Spleen (tissue), 11 donors: ENCODE data around the gene ZFYVE27. TPM values are rescaled to one million over a fixed set of nuclear protein-coding genes. Genes with fewer than 3 reads are reported as not detected.

Experiments used
- DNase-seq: peaks from one replicate; pipeline ENCODE4 v3.0.0-alpha.2; 2020
- H3K27ac ChIP-seq, 8 donors: fragments of 200-600 bp; sonication (generic) in 7 of 8; 1 replicate in 4 of 8; 2 replicates in 4 of 8; pipeline versions ENCODE4 v1.5.0 to v1.8.0; 2016 to 2021; ENCODE audit warnings: inconsistent platforms in 4 of 8, mild to moderate bottlenecking in 4 of 8, moderate library complexity in 1 of 8
- H3K27me3 ChIP-seq, 7 donors: fragments of 200-600 bp; sonication (generic) in 6 of 7; replicated peaks in 1 of 7; 1 replicate in 4 of 7; 2 replicates in 3 of 7; pipeline versions ENCODE4 v1.5.0 to v1.8.0; 2016 to 2021; ENCODE audit warnings: inconsistent platforms in 3 of 7, mild to moderate bottlenecking in 1 of 7
- H3K36me3 ChIP-seq, 6 donors: fragments of 200-600 bp; sonication (generic) in 5 of 6; 1 replicate in 4 of 6; 2 replicates in 2 of 6; pipeline versions ENCODE4 v1.5.0 to v1.8.0; 2016 to 2021; ENCODE audit warnings: inconsistent platforms in 2 of 6
- H3K4me1 ChIP-seq, 6 donors: fragments of 200-600 bp; sonication (generic) in 5 of 6; 1 replicate in 3 of 6; 2 replicates in 3 of 6; pipeline versions ENCODE4 v1.5.0 to v1.8.0; 2016 to 2021; ENCODE audit warnings: inconsistent platforms in 3 of 6
- H3K4me3 ChIP-seq, 8 donors: fragments of 200-600 bp; sonication (generic) in 7 of 8; 1 replicate in 4 of 8; 2 replicates in 4 of 8; pipeline versions ENCODE4 v1.5.0 to v1.8.0; 2016 to 2021; ENCODE audit warnings: inconsistent platforms in 4 of 8, mild to moderate bottlenecking in 4 of 8, moderate library complexity in 2 of 8
- H3K9me3 ChIP-seq, 8 donors: fragments of 200-600 bp; sonication (generic) in 7 of 8; 1 replicate in 4 of 8; 2 replicates in 4 of 8; pipeline versions ENCODE4 v1.5.0 to v1.8.0; 2016 to 2021; ENCODE audit warnings: inconsistent platforms in 4 of 8
- POLR2A ChIP-seq, 3 donors: fragments of 450-650 bp; IDR thresholded peaks; one replicate each; pipeline ENCODE4 v1.5.1; 2017; ENCODE audit warnings: antibody characterized with exemption in 3 of 3, mild to moderate bottlenecking in 1 of 3
- POLR2AphosphoS5 ChIP-seq, 3 donors: sonication (generic); formaldehyde crosslinking; IDR thresholded peaks; one replicate each; pipeline ENCODE4 v1.5.1; 2017; ENCODE audit warnings: antibody characterized with exemption in 3 of 3
- WGBS, 5 donors: extraction: QIAGEN DNeasy Blood & Tissue Kit in 3 of 5; methylation state at CpG; one replicate each; pipeline versions ENCODE4 v1.1.5 to v1.1.7; 2013 to 2018; 5-methylcytosine and 5-hydroxymethylcytosine counted together
- intact Hi-C: fragments of 100-400 bp; cut with DNase I; formaldehyde crosslinking; loops from one replicate; pipeline ENCODE4 v1.15.0; 2023; ENCODE audit warnings: low total_unique reads
- polyA plus RNA-seq, 3 donors: library from polyadenylated mRNA; stranded (reverse); fragments of 200-250 nt; gene quantifications; one replicate each; pipeline ENCODE4 v1.2.1, GENCODE V29; 2013
- total RNA-seq, 7 donors: library from RNA; depleted of rRNA in 3 of 7; stranded (reverse); fragments of >200 nt in 3 of 7; fragmentation: NEBNext Ultra II Directional in 4 of 7; extraction: Animal tissue kit (Norgen Biotek cat#: 25700) in 4 of 7; gene quantifications; one replicate each; pipeline versions ENCODE4 v1.1.0 to v1.2.1, GENCODE V29; 2016 to 2021
- TF ChIP-seq, protein P1 (sequence below), 11 experiments: fragments of 200-600 bp in 7 of 11; fragments of 450-650 bp in 4 of 11; sonication (generic) in 4 of 11; IDR thresholded peaks in 8 of 11; conservative IDR thresholded peaks in 3 of 11; 1 replicate in 7 of 11; 2 replicates in 4 of 11; pipeline versions ENCODE4 v1.4.0 to v1.8.0; 2016 to 2021; ENCODE audit warnings: antibody characterized with exemption in 11 of 11, inconsistent platforms in 4 of 11, mild to moderate bottlenecking in 1 of 11
- donor health status: healthy with polysubstance abuse.
- donor health status: DM: no; HTN: no; CAD: no; lungs with moderate emphysema.
- donor health status: DM: no; HTN: no; CAD: no.
- donor health status: Bipolar disorder and iron deficiency.
- donor health status: healthy.
- donor health status: DM: no; HTN: no; CAD: no.
- donor health status: DM: yes; HTN: yes; CAD: no.

ZFYVE27 gene
- total and polyA plus RNA-seq, 10 donors: 16.8 to 42.2 (median 31.7) TPM

DNA sequence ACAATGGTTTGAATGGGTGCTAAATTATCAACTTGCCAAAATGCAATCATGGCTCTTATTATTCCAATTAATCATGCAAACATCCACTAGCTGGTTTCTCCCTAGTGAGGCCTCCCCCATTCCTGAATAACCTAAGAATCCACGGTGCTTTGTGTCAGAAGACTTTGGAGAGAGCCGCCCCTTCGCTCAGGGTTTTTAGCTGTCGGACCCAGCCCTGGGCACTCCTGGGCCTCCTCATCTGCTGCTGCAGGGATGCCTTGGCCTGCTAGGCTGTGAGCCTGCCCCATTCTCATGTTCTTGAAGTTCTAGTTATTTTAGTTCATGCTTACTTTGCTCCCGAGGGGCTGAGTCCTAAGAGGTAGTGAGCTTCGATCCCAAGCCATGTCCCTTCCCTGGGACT, 69.0 kb downstream of the ZFYVE27 start:
- WGBS, 5 donors: 77 to 89% (median 86%) methylated on average over 6 of the region's 6 CpGs
- Histone ChIP-seq H3K9me3 (no peaks in the 10 kb centered on the region), H3K27me3 (peaks cover 0 to 10% (median 0%) of the 10 kb centered on the region in 7 donors), H3K36me3 (no peaks in the 10 kb centered on the region), H3K4me1 (no peaks in the 10 kb centered on the region), H3K27ac (no peak overlapping the region), H3K4me3 (no peak overlapping the region)
- DNase-seq: no peak
- intact Hi-C loops: no loop called here
- TF ChIP-seq POLR2A (IDR thresholded peaks at IDR 0.05) (no peak), POLR2AphosphoS5 (IDR thresholded peaks at IDR 0.05) (no peak)
- TF ChIP-seq, protein P1, sequence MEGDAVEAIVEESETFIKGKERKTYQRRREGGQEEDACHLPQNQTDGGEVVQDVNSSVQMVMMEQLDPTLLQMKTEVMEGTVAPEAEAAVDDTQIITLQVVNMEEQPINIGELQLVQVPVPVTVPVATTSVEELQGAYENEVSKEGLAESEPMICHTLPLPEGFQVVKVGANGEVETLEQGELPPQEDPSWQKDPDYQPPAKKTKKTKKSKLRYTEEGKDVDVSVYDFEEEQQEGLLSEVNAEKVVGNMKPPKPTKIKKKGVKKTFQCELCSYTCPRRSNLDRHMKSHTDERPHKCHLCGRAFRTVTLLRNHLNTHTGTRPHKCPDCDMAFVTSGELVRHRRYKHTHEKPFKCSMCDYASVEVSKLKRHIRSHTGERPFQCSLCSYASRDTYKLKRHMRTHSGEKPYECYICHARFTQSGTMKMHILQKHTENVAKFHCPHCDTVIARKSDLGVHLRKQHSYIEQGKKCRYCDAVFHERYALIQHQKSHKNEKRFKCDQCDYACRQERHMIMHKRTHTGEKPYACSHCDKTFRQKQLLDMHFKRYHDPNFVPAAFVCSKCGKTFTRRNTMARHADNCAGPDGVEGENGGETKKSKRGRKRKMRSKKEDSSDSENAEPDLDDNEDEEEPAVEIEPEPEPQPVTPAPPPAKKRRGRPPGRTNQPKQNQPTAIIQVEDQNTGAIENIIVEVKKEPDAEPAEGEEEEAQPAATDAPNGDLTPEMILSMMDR (IDR thresholded peaks at IDR 0.05 in 8 of 11, conservative IDR thresholded peaks at IDR 0.05 in 3 of 11): no peak

DNA sequence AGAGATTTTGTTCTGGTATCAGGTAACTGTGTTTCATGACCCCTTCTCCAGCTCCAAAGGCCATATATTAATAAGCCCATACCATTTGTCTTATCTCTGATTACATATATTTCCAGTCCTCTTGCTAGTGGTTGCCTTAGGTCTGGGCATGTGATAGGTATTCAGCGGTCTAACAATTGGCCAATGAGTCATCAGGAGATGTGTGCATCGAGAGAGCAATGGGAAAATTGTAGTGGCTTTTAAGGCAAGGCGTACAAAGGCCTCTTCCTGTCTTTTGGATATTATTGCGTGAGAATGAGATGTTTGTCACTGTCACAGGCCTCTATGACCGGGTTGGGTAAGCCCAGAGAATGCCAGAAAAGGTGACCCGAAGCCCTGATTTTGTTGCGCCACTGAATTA, 73.5 kb downstream of the ZFYVE27 start:
- intact Hi-C loops: no loop called here
- Histone ChIP-seq H3K27me3 (peaks cover 0 to 10% (median 0%) of the 10 kb centered on the region in 7 donors), H3K27ac (no peak overlapping the region), H3K4me3 (no peak overlapping the region), H3K9me3 (no peaks in the 10 kb centered on the region), H3K36me3 (no peaks in the 10 kb centered on the region), H3K4me1 (no peaks in the 10 kb centered on the region)
- TF ChIP-seq POLR2AphosphoS5 (IDR thresholded peaks at IDR 0.05): no peak
- TF ChIP-seq, protein P1 (IDR thresholded peaks at IDR 0.05 in 8 of 11, conservative IDR thresholded peaks at IDR 0.05 in 3 of 11): no peak
- no peak for TF ChIP-seq POLR2A (IDR thresholded peaks at IDR 0.05)
- WGBS, 5 donors: 72 to 83% (median 79%) methylated on average over 7 of the region's 7 CpGs
- DNase-seq: no peak

Other genes starting within 250 kb of the ZFYVE27 start
- 10 to 100 TPM; 54.5 to 91.5 (median 59.7) TPM for gene MMS19, start 238.7 kb upstream of the ZFYVE27 start, total RNA-seq
- 100 to 1,000 TPM in 1 of 3 donors, 10 to 100 TPM in 2; 53.5 to 101 (median 78.7) TPM for gene MMS19, start 238.7 kb upstream of the ZFYVE27 start, polyA plus RNA-seq
- 10 to 100 TPM in 6 of 7 donors, 1 to 10 TPM in 1; 8.0 to 17.6 (median 12.1) TPM for gene UBTD1, start 238.2 kb upstream of the ZFYVE27 start, total RNA-seq
- 10 to 100 TPM in 1 of 3 donors, 1 to 10 TPM in 2; 4.5 to 11.5 (median 6.8) TPM for gene UBTD1, start 238.2 kb upstream of the ZFYVE27 start, polyA plus RNA-seq
- not detected for gene ANKRD2, start 164.3 kb upstream of the ZFYVE27 start, total RNA-seq
- under 1 TPM; 0.10 to 0.52 (median 0.18) TPM for gene ANKRD2, start 164.3 kb upstream of the ZFYVE27 start, polyA plus RNA-seq
- under 1 TPM in 2 of 7 donors, not detected in 5; 0.19 to 0.32 TPM for gene HOGA1, start 152.7 kb upstream of the ZFYVE27 start, total RNA-seq
- under 1 TPM; 0.11 to 0.42 (median 0.15) TPM for gene HOGA1, start 152.7 kb upstream of the ZFYVE27 start, polyA plus RNA-seq
- gene C10orf62, start 147.4 kb upstream of the ZFYVE27 start, total RNA-seq: not detected
- gene C10orf62, start 147.4 kb upstream of the ZFYVE27 start, polyA plus RNA-seq: not detected
- 1 to 10 TPM; 1.6 to 5.0 (median 2.8) TPM for gene MORN4, start 103.6 kb upstream of the ZFYVE27 start, total RNA-seq
- gene MORN4, start 103.6 kb upstream of the ZFYVE27 start, polyA plus RNA-seq: 1 to 10 TPM; 2.0 to 2.8 (median 2.6) TPM
- gene PI4K2A, start 96.5 kb upstream of the ZFYVE27 start, total RNA-seq: 10 to 100 TPM; 19.1 to 28.7 (median 23.4) TPM
- 10 to 100 TPM in 1 of 3 donors, 1 to 10 TPM in 2; 7.1 to 14.3 (median 7.5) TPM for gene PI4K2A, start 96.5 kb upstream of the ZFYVE27 start, polyA plus RNA-seq
- 10 to 100 TPM in 6 of 7 donors, 1 to 10 TPM in 1; 4.8 to 35.8 (median 16.0) TPM for gene AVPI1, start 49.9 kb upstream of the ZFYVE27 start, total RNA-seq
- gene AVPI1, start 49.9 kb upstream of the ZFYVE27 start, polyA plus RNA-seq: 10 to 100 TPM in 1 of 3 donors, 1 to 10 TPM in 2; 4.0 to 12.2 (median 6.2) TPM
- 10 to 100 TPM; 11.0 to 24.6 (median 17.2) TPM for gene MARVELD1, start 23.4 kb upstream of the ZFYVE27 start, total RNA-seq
- gene MARVELD1, start 23.4 kb upstream of the ZFYVE27 start, polyA plus RNA-seq: 1 to 10 TPM; 3.7 to 7.8 (median 6.4) TPM
- not detected for gene SFRP5, start 34.9 kb downstream of the ZFYVE27 start, total RNA-seq
- gene SFRP5, start 34.9 kb downstream of the ZFYVE27 start, polyA plus RNA-seq: 1 to 10 TPM in 1 of 3 donors, under 1 TPM in 1, not detected in 1; 0.09 to 3.6 TPM
- 1 to 10 TPM in 1 of 7 donors, under 1 TPM in 6; 0.44 to 1.0 (median 0.58) TPM for gene GOLGA7B, start 112.7 kb downstream of the ZFYVE27 start, total RNA-seq
- under 1 TPM; 0.27 to 0.48 (median 0.48) TPM for gene GOLGA7B, start 112.7 kb downstream of the ZFYVE27 start, polyA plus RNA-seq